NCI-H1417 treated with DMSO at 0.1 percent for 48 hours (cell line): ENCODE measurements around the gene USP43.

Experiments
- DNase-seq: peaks from one replicate; lab custom pipeline; 2025; lab: John Stamatoyannopoulos, UW

USP43 gene

GRCh38 chr17:9703781-9704082 is 58.4 kb downstream of the USP43 start:
- DNase-seq = no peak

- no peak for DNase-seq
These were observed 60.4 kb downstream of the USP43 start for GRCh38 chr17:9705745-9706144.

GRCh38 chr17:9707948-9708347 is 62.6 kb downstream of the USP43 start:
- no peak for DNase-seq

- no peak for DNase-seq
These were observed 69.5 kb downstream of the USP43 start for GRCh38 chr17:9714801-9715200.

- DNase-seq = no peak
These were observed 70.2 kb downstream of the USP43 start for GRCh38 chr17:9715503-9716016.

GRCh38 chr17:9725575-9725974 is 80.3 kb downstream of the USP43 start:
- no peak for DNase-seq

- no peak for DNase-seq
These were observed 81.0 kb downstream of the USP43 start for GRCh38 chr17:9726291-9726690.

GRCh38 chr17:9728005-9728404 is 82.7 kb downstream of the USP43 start:
- DNase-seq = no peak

GRCh38 chr17:9728564-9728963 is 83.2 kb downstream of the USP43 start:
- no peak for DNase-seq

- DNase-seq = no peak
These were observed 83.8 kb downstream of the USP43 start for GRCh38 chr17:9729034-9729650.

GRCh38 chr17:9729735-9730420 is 84.6 kb downstream of the USP43 start:
- no peak for DNase-seq

GRCh38 chr17:9750524-9750923 is 105.2 kb downstream of the USP43 start:
- DNase-seq = no peak

GRCh38 chr17:9755083-9755482 is 109.8 kb downstream of the USP43 start:
- no peak for DNase-seq

- no peak for DNase-seq
These were observed 114.9 kb downstream of the USP43 start for GRCh38 chr17:9760266-9760665.

GRCh38 chr17:9763643-9764042 is 118.3 kb downstream of the USP43 start:
- DNase-seq = no peak

GRCh38 chr17:9765322-9765721 is 120.0 kb downstream of the USP43 start:
- no peak for DNase-seq

- no peak for DNase-seq
These were observed 121.7 kb downstream of the USP43 start for GRCh38 chr17:9766970-9767369.

GRCh38 chr17:9767432-9767991 is 122.2 kb downstream of the USP43 start:
- DNase-seq = no peak

GRCh38 chr17:9768381-9768934 is 123.1 kb downstream of the USP43 start:
- no peak for DNase-seq

- DNase-seq = no peak
These were observed 123.8 kb downstream of the USP43 start for GRCh38 chr17:9769036-9769695.

GRCh38 chr17:9771465-9771864 is 126.1 kb downstream of the USP43 start:
- DNase-seq = no peak

GRCh38 chr17:9772658-9773057 is 127.3 kb downstream of the USP43 start:
- no peak for DNase-seq

GRCh38 chr17:9776911-9777310 is 131.6 kb downstream of the USP43 start:
- no peak for DNase-seq
